Osteoblast (primary cell): ENCODE data around the gene MED6. TPM values are rescaled to one million over a fixed set of nuclear protein-coding genes. Genes with fewer than 3 reads are reported as not detected.

ENCODE experiments used
- DNase-seq: peaks from one replicate; pipeline ENCODE4 v3.0.0; 2011; ENCODE audit warnings: low spot score, mixed read lengths; ENCODE audit not compliant: insufficient read length; ENCODE audit errors: missing footprints
- H2AFZ ChIP-seq: 2 replicates; pipeline ENCODE4 v1.6.0; 2011; ENCODE audit warnings: mild to moderate bottlenecking, low read length
- H3K27ac ChIP-seq: 2 replicates; pipeline ENCODE4 v1.5.1; 2011; ENCODE audit warnings: mild to moderate bottlenecking, low read depth, low read length, moderate library complexity
- H3K27me3 ChIP-seq: 2 replicates; pipeline ENCODE4 v1.6.0; 2012; ENCODE audit warnings: mild to moderate bottlenecking, control low read depth, inconsistent platforms, low read length, moderate library complexity; ENCODE audit not compliant: insufficient read depth
- H3K36me3 ChIP-seq: 2 replicates; pipeline ENCODE4 v1.5.1; 2011; ENCODE audit warnings: mild to moderate bottlenecking, low read length, control low read depth, moderate library complexity; ENCODE audit not compliant: insufficient read depth
- H3K4me1 ChIP-seq: 2 replicates; pipeline ENCODE4 v1.5.1; 2011; ENCODE audit warnings: mild to moderate bottlenecking, low read length, control low read depth, moderate library complexity; ENCODE audit not compliant: insufficient read depth
- H3K4me2 ChIP-seq: 2 replicates; pipeline ENCODE4 v1.6.0; 2011; ENCODE audit warnings: mild to moderate bottlenecking, low read length; ENCODE audit not compliant: insufficient read depth
- H3K4me3 ChIP-seq: fragments of 200-600 bp; sonication (generic); 3 replicates; pipeline ENCODE4 v1.5.1; 2012; ENCODE audit warnings: mild to moderate bottlenecking, low read length, inconsistent platforms; ENCODE audit not compliant: insufficient read depth
- H3K79me2 ChIP-seq: 2 replicates; pipeline ENCODE4 v1.6.0; 2012; ENCODE audit warnings: mild to moderate bottlenecking, low read length, control low read depth, inconsistent platforms; ENCODE audit not compliant: insufficient read depth
- H3K9me3 ChIP-seq: 2 replicates; pipeline ENCODE4 v1.5.1; 2011; ENCODE audit warnings: low read depth, low read length, control low read depth
- H4K20me1 ChIP-seq: 2 replicates; pipeline ENCODE4 v1.6.0; 2012; ENCODE audit warnings: mild to moderate bottlenecking, low read length, control low read depth; ENCODE audit not compliant: insufficient read depth
- total RNA-seq: library from RNA; depleted of rRNA; stranded (reverse); fragments of >200 nt; gene quantifications from 2 replicates; pipeline ENCODE4 v1.2.3, GENCODE V29; 2012
- TF ChIP-seq, protein P1 (sequence below): IDR thresholded peaks from 2 replicates; pipeline ENCODE4 v1.5.1; 2011; ENCODE audit warnings: mild to moderate bottlenecking, low read depth, low read length, moderate library complexity; ENCODE audit errors: extremely low read depth

MED6 gene
- total RNA-seq, 1 donor = 32.2 TPM

DNA sequence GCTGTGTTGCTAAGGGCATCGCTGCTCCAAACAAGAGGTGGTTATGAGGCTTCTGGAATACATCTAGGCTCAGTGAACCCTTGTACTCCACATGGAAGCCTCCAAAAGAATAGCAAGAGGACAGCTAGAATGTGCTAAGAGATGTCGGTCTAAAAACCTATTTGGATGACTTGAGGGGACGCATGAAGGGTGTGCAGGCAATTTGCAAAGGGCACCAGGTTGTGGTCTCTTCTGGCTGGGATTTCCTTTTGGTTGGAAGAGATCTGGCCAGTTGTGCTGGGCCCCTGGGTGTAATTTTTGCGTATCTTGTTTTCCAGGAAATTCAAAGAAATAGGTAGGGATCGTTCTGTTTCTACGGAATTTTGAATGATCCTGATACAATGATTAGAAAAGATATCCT lies 45.4 kb upstream of the MED6 start:
- peaks cover 3% of the 10 kb centered on the region for H3K4me1 ChIP-seq
- no peak for DNase-seq
- H3K36me3 ChIP-seq = no peaks in the 10 kb centered on the region
- H3K4me3 ChIP-seq = no peak overlapping the region
- H3K4me2 ChIP-seq = no peak overlapping the region
- no peaks in the 10 kb centered on the region for H3K9me3 ChIP-seq
- TF ChIP-seq, protein P1, sequence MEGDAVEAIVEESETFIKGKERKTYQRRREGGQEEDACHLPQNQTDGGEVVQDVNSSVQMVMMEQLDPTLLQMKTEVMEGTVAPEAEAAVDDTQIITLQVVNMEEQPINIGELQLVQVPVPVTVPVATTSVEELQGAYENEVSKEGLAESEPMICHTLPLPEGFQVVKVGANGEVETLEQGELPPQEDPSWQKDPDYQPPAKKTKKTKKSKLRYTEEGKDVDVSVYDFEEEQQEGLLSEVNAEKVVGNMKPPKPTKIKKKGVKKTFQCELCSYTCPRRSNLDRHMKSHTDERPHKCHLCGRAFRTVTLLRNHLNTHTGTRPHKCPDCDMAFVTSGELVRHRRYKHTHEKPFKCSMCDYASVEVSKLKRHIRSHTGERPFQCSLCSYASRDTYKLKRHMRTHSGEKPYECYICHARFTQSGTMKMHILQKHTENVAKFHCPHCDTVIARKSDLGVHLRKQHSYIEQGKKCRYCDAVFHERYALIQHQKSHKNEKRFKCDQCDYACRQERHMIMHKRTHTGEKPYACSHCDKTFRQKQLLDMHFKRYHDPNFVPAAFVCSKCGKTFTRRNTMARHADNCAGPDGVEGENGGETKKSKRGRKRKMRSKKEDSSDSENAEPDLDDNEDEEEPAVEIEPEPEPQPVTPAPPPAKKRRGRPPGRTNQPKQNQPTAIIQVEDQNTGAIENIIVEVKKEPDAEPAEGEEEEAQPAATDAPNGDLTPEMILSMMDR = no peak
- no peaks in the 10 kb centered on the region for H3K79me2 ChIP-seq
- no peak overlapping the region for H2AFZ ChIP-seq
- H3K27me3 ChIP-seq = peaks cover 45% of the 10 kb centered on the region
- H3K27ac ChIP-seq = no peak overlapping the region
- H4K20me1 ChIP-seq = no peaks in the 10 kb centered on the region

DNA sequence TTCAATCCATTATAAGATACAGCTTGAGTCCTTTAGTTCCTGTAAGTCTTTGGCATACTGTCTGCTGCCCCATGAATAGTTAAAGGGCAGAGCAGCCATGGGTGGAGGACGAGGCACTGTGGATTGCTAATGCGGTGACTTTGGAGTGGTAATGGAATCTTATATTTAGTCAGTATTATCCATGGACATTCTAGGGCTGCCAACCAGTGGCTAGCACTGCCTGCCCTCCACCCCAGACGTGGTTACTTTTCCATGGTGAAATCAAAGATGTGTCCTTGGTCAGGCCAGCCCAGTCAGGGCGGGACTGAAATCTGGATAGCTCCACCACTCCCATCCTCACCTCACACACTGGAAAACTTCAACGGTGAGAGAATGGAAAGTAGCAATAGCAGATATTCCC lies 43.5 kb upstream of the MED6 start:
- no peaks in the 10 kb centered on the region for H4K20me1 ChIP-seq
- H2AFZ ChIP-seq = no peak overlapping the region
- no peak overlapping the region for H3K4me3 ChIP-seq
- no peaks in the 10 kb centered on the region for H3K9me3 ChIP-seq
- H3K4me2 ChIP-seq = no peak overlapping the region
- H3K27me3 ChIP-seq = peaks cover 61% of the 10 kb centered on the region
- H3K79me2 ChIP-seq = no peaks in the 10 kb centered on the region
- DNase-seq = no peak
- TF ChIP-seq, protein P1 = no peak
- H3K4me1 ChIP-seq = peaks cover 3% of the 10 kb centered on the region
- H3K36me3 ChIP-seq = no peaks in the 10 kb centered on the region
- H3K27ac ChIP-seq = no peak overlapping the region

DNA sequence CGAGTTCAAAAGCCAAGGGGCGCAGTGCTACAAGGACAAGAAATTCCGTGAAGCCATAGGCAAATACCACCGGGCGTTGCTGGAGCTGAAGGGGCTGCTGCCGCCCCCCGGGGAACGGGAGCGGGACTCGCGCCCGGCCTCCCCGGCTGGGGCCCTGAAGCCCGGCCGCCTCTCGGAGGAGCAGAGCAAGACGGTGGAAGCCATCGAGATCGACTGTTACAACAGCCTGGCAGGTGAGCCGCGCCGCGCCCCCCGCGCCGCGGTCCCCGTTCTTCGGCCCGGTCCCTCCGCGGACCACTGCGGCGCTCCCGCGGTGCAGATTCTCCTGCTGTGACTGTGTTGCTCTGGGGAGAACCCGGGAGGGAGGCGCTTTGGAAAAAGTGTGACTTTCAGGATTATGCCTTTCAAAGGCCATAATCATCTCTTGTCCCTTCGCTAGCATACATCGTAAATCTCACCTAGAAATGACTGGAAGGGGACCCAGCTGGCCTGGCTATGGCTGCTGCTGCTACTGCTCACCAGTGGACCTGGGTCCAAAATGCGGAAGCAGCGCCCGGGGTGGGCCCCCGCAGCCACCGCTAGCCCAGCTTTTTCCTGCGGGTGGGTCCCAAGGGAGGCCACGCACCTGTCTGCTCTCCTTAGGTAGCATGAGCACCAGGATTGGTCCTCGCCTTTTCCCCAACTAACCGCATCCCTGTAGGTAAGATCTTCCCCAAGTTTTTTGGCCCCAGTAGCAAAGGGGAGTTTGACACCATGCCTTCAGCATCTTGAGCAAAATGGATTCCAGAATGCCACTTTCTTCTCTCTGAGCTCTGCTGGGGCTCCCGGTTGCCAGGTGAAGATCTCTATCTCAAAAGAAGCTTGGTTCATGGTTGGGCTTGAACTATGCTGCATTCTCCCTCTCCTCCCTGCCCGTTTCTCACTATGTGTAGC lies 42.1 kb upstream of the MED6 start:
- Histone ChIP-seq H3K4me3 (peak overlapping the region; percentile 51), H4K20me1 (no peaks in the 10 kb centered on the region), H3K4me2 (peak overlapping the region; percentile 67), H3K79me2 (no peaks in the 10 kb centered on the region), H3K4me1 (peaks cover 3% of the 10 kb centered on the region), H3K36me3 (no peaks in the 10 kb centered on the region), H3K9me3 (no peaks in the 10 kb centered on the region), H3K27ac (no peak overlapping the region), H3K27me3 (peaks cover 62% of the 10 kb centered on the region), H2AFZ (peak overlapping the region; percentile 47)
- TF ChIP-seq, protein P1 = no peak
- peak; percentile 75 for DNase-seq

DNA sequence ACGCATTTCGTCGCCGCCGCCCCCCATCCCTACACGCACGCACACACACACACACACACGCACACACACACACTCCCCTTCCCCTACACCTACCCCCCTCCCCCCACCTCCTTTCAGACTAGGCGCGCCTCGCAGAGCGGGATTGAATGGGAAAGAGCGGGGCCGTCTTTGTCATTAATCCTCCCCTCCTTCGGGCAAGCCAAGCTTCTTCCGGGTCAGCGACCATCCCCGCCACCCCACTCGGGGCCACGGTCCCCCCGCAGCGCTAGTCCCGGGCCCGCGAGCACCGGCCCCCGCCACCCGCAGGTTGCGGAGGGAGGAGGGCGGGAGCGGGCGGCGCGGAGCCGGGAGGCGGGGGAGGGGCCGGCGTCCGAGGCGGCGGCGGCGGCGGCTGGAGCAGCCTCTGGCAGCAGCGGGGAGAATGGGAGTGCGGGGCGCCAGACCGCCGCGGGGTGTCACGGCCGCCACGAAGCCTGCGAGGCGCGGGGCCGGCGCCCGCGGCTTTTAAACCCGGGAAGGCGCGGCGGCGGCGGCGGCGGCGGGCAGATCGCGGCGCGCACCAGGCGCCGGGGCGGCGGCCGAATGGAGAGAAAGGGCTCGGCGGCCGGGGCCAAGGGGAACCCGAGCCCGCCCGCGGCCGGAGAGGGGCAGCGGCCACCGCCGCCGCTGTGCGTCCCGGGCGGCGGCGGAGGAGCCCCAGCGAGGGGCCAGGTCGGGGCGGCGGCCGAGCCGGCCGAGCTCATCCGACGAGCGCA lies 41.3 kb upstream of the MED6 start, which contains the start of gene TTC9:
TTC9 (plus strand) TSS at position 369 of the 755 bp plus-strand sequence; CDS start at position 583, 214 bp downstream.
- H3K36me3 ChIP-seq = no peaks in the 10 kb centered on the region
- H3K27me3 ChIP-seq = peaks cover 57% of the 10 kb centered on the region
- peak; percentile 90 for DNase-seq
- no peaks in the 10 kb centered on the region for H3K79me2 ChIP-seq
- H3K4me2 ChIP-seq = peak within 1 kb of the TSS; percentile 67
- peaks cover 3% of the 10 kb centered on the region for H3K4me1 ChIP-seq
- no peaks in the 10 kb centered on the region for H4K20me1 ChIP-seq
- H3K9me3 ChIP-seq = no peaks in the 10 kb centered on the region
- TF ChIP-seq, protein P1 = no peak
- peak within 1 kb of the TSS; percentile 60 for H3K4me3 ChIP-seq
- H2AFZ ChIP-seq = peak within 1 kb of the TSS; percentile 47
- H3K27ac ChIP-seq = no peak within 1 kb of the TSS
